Upper lobe of left lung (tissue), 6 donors: ENCODE measurements around the gene CFAP57. TPM values are rescaled to one million over a fixed set of nuclear protein-coding genes. Genes with fewer than 3 reads are reported as not detected.

Source experiments
- ATAC-seq, 2 donors: fragments of 200-7000 bp; cut with Tn5 transposase; one replicate each; pipeline ENCODE4 v1.9.1; 2022; ENCODE audit warnings: mild to moderate bottlenecking in 2 of 2, moderate library complexity in 2 of 2; ENCODE audit not compliant: low FRiP score in 2 of 2
- DNase-seq, 2 donors: peaks; one replicate each; pipeline ENCODE4 v3.0.0-alpha.2; 2019 to 2020
- H3K27ac ChIP-seq, 4 donors: fragments of 200-600 bp; sonication (generic); one replicate each; pipeline ENCODE4 v1.5.1; 2016 to 2019
- H3K27me3 ChIP-seq, 4 donors: fragments of 200-600 bp; sonication (generic); one replicate each; pipeline ENCODE4 v1.5.1; 2017 to 2019
- H3K36me3 ChIP-seq, 4 donors: fragments of 200-600 bp; sonication (generic); one replicate each; pipeline ENCODE4 v1.5.1; 2016 to 2019
- H3K4me1 ChIP-seq, 4 donors: fragments of 200-600 bp; sonication (generic); one replicate each; pipeline ENCODE4 v1.5.1; 2018 to 2019
- H3K4me3 ChIP-seq, 4 donors: fragments of 200-600 bp; sonication (generic); one replicate each; pipeline ENCODE4 v1.5.1; 2017 to 2019; ENCODE audit warnings: mild to moderate bottlenecking in 2 of 4, moderate library complexity in 1 of 4
- H3K9me3 ChIP-seq, 4 donors: fragments of 200-600 bp; sonication (generic); one replicate each; pipeline ENCODE4 v1.5.1; 2018 to 2019
- CTCF ChIP-seq, 6 experiments: fragments of 450-650 bp in 4 of 6; fragments of 200-600 bp in 2 of 6; sonication (generic) in 2 of 6; IDR thresholded peaks; one replicate each; pipeline ENCODE4 v1.5.1; 2016 to 2019; ENCODE audit warnings: antibody characterized with exemption in 6 of 6
- EP300 ChIP-seq, 4 donors: sonication (generic); formaldehyde crosslinking; IDR thresholded peaks; one replicate each; pipeline ENCODE4 v1.5.1; 2017; ENCODE audit warnings: antibody characterized with exemption in 4 of 4, control low read depth in 2 of 4
- POLR2A ChIP-seq, 4 donors: fragments of 450-650 bp; IDR thresholded peaks; one replicate each; pipeline ENCODE4 v1.5.1; 2016 to 2017; ENCODE audit warnings: antibody characterized with exemption in 4 of 4, mild to moderate bottlenecking in 2 of 4
- POLR2AphosphoS5 ChIP-seq, 2 donors: sonication (generic); formaldehyde crosslinking; IDR thresholded peaks; one replicate each; pipeline ENCODE4 v1.5.1; 2017; ENCODE audit warnings: antibody characterized with exemption in 2 of 2
- WGBS, 2 donors: methylation state at CpG; one replicate each; pipeline ENCODE4 v1.1.5; 2017 to 2018; 5-methylcytosine and 5-hydroxymethylcytosine counted together
- total RNA-seq, 6 donors: library from RNA; depleted of rRNA in 4 of 6; stranded (reverse); fragments of >200 nt in 4 of 6; gene quantifications; one replicate each; pipeline versions ENCODE4 v1.1.0 to v1.2.1, GENCODE V29; 2016 to 2021
- donor health status: DM: no; HTN: no; CAD: no; lungs with moderate emphysema.
- donor health status: DM: no; HTN: yes; CAD: no; lungs with severe emphysema.

Gene CFAP57
- total RNA-seq, 6 donors from 2014 or later = 0.37 to 23.1 (median 3.7) TPM

- peak overlapping the region in 3 of 4 donors; percentile 21 to 77 (median 70) for H3K27ac ChIP-seq
- 61 to 76% methylated on average over 9 of the region's 9 CpGs for WGBS, 2 donors
- no peak overlapping the region for H3K4me3 ChIP-seq
- H3K4me1 ChIP-seq = peaks cover 21 to 38% (median 27%) of the 10 kb centered on the region in 4 donors
- peak in 1 of 4 donors; percentile 33 for TF ChIP-seq POLR2A (IDR thresholded peaks at IDR 0.05)
- no peak for TF ChIP-seq CTCF (IDR thresholded peaks at IDR 0.05)
- DNase-seq (peak in 1 of 2 donors; percentile 69), ATAC-seq (no peak)
- H3K36me3 ChIP-seq = peaks cover 0 to 3% (median 0%) of the 10 kb centered on the region in 4 donors
- no peaks in the 10 kb centered on the region for H3K9me3 ChIP-seq
- H3K27me3 ChIP-seq = no peaks in the 10 kb centered on the region
These were observed 95.2 kb downstream of the CFAP57 start for GRCh38 chr1:43267291-43267805.

- peaks cover 23 to 38% (median 29%) of the 10 kb centered on the region in 4 donors for H3K4me1 ChIP-seq
- 73 to 92% methylated on average over 3 of the region's 3 CpGs for WGBS, 2 donors
- DNase-seq = no peak
- no peaks in the 10 kb centered on the region for H3K27me3 ChIP-seq
- H3K4me3 ChIP-seq = no peak overlapping the region
- no peak for ATAC-seq
- H3K9me3 ChIP-seq = no peaks in the 10 kb centered on the region
- H3K36me3 ChIP-seq = peaks cover 0 to 9% (median 0%) of the 10 kb centered on the region in 4 donors
- H3K27ac ChIP-seq = peak overlapping the region in 3 of 4 donors; percentile 70 to 85 (median 77)
- TF ChIP-seq CTCF (IDR thresholded peaks at IDR 0.05) (no peak), EP300 (IDR thresholded peaks at IDR 0.05) (no peak), POLR2A (IDR thresholded peaks at IDR 0.05) (no peak), POLR2AphosphoS5 (IDR thresholded peaks at IDR 0.05) (no peak)
These were observed 95.8 kb downstream of the CFAP57 start for GRCh38 chr1:43267818-43268425.

GRCh38 chr1:43269627-43270375 is 97.7 kb downstream of the CFAP57 start, which contains the start of gene TMEM125:
TMEM125 (plus strand) TSS chr1:43269983; CDS start chr1:43272723, 2,740 bp downstream.
- Histone ChIP-seq H3K9me3 (no peaks in the 10 kb centered on the region), H3K4me1 (peaks cover 30 to 51% (median 43%) of the 10 kb centered on the region in 4 donors), H3K27ac (peak within 1 kb of the TSS; percentile 85 to 94 (median 90)), H3K36me3 (peaks cover 0 to 12% (median 0%) of the 10 kb centered on the region in 4 donors), H3K4me3 (peak within 1 kb of the TSS; percentile 1 to 52 (median 44)), H3K27me3 (no peaks in the 10 kb centered on the region)
- TF ChIP-seq POLR2AphosphoS5 (IDR thresholded peaks at IDR 0.05) (peak; percentile 62 to 67), CTCF (IDR thresholded peaks at IDR 0.05) (no peak), EP300 (IDR thresholded peaks at IDR 0.05) (peak in 1 of 4 donors; percentile 56), POLR2A (IDR thresholded peaks at IDR 0.05) (peak in 2 of 4 donors; percentile 6 to 46)
- ATAC-seq (peak; percentile 70 to 91), DNase-seq (peak in 1 of 2 donors; percentile 91)
- 52 to 65% methylated on average over 7 of the region's 7 CpGs for WGBS, 2 donors

GRCh38 chr1:43270421-43271095 is 98.4 kb downstream of the CFAP57 start:
- DNase-seq (peak in 1 of 2 donors; percentile 96), ATAC-seq (peak; percentile 70 to 93)
- peak overlapping the region; percentile 85 to 94 (median 90) for H3K27ac ChIP-seq
- TF ChIP-seq POLR2A (IDR thresholded peaks at IDR 0.05) (peak in 3 of 4 donors; percentile 31 to 82 (median 71)), EP300 (IDR thresholded peaks at IDR 0.05) (no peak), CTCF (IDR thresholded peaks at IDR 0.05) (no peak), POLR2AphosphoS5 (IDR thresholded peaks at IDR 0.05) (peak; percentile 59 to 80)
- H3K4me3 ChIP-seq = peak overlapping the region in 3 of 4 donors; percentile 38 to 52 (median 51)
- H3K36me3 ChIP-seq = peaks cover 0 to 12% (median 0%) of the 10 kb centered on the region in 4 donors
- H3K9me3 ChIP-seq = no peaks in the 10 kb centered on the region
- H3K4me1 ChIP-seq = peaks cover 30 to 55% (median 45%) of the 10 kb centered on the region in 4 donors
- H3K27me3 ChIP-seq = no peaks in the 10 kb centered on the region
- 9 to 17% methylated on average over 4 to 25 of the region's 29 CpGs for WGBS, 2 donors
